ENCODE data around the gene LMF2.

GRCh38 chr22:50498322-50498890, 9.1 kb downstream of the LMF2 start:
- TF ChIP-seq CTCF (IDR thresholded peaks at IDR 0.05) (peak; percentile 47 to 75 (median 63)), POLR2A (IDR thresholded peaks at IDR 0.05) (no peak)

Measured in esophagus squamous epithelium (tissue), 4 donors.